K562 (cell line): ENCODE measurements around the gene PRCC. TPM values are rescaled to one million over a fixed set of nuclear protein-coding genes. Genes with fewer than 3 reads are reported as not detected.
A peak's percentile ranks its signal among the peaks of the same experiment; 100 is the strongest.

Experiments used
- ARID1B ChIP-seq: fragments of 450-650 bp; IDR thresholded peaks from 2 replicates; pipeline ENCODE4 v1.6.1; 2016; ENCODE audit warnings: antibody characterized with exemption, mild to moderate bottlenecking, inconsistent platforms
- BCL6 ChIP-seq: fragments of 250-450 bp; sonication (Bioruptor Pico); IDR thresholded peaks from 2 replicates; pipeline ENCODE4 v1.4.0; 2020
- CBX1 ChIP-seq: sonication (generic); IDR thresholded peaks from 2 replicates; pipeline ENCODE4 v1.6.1; 2016; ENCODE audit warnings: antibody characterized with exemption, low read depth, mild to moderate bottlenecking
- CTBP1 ChIP-seq: fragments of 450-650 bp; IDR thresholded peaks from 2 replicates; pipeline ENCODE4 v1.6.1; 2016; ENCODE audit warnings: borderline replicate concordance
- ETS1 ChIP-seq: conservative IDR thresholded peaks from 2 replicates; pipeline ENCODE4 v1.6.1; 2011; ENCODE audit warnings: low read depth, mild to moderate bottlenecking, low read length; ENCODE audit not compliant: control insufficient read depth
- FOXA1 ChIP-seq: fragments of 450-650 bp; IDR thresholded peaks from 2 replicates; pipeline ENCODE4 v1.6.1; 2016; ENCODE audit warnings: mild to moderate bottlenecking, borderline replicate concordance
- HBP1 ChIP-seq: fragments of 450-650 bp; formaldehyde crosslinking; IDR thresholded peaks from 2 replicates; pipeline ENCODE4 v1.4.0; 2022; ENCODE audit warnings: missing genetic modification characterization
- HOXB6 ChIP-seq: fragments of 250-450 bp; sonication (Bioruptor Pico); IDR thresholded peaks from 2 replicates; pipeline ENCODE4 v1.5.1; 2022; ENCODE audit warnings: mild to moderate bottlenecking, borderline replicate concordance
- MAFF ChIP-seq: IDR thresholded peaks from 2 replicates; pipeline ENCODE4 v1.6.1; 2012; ENCODE audit warnings: low read length, improper control_type of control experiment
- MTA2 ChIP-seq: fragments of 450-650 bp; IDR thresholded peaks from 2 replicates; pipeline ENCODE4 v1.6.1; 2016; ENCODE audit warnings: low read depth
- NCOA1 ChIP-seq: fragments of 450-650 bp; IDR thresholded peaks from 2 replicates; pipeline ENCODE4 v1.6.1; 2016; ENCODE audit warnings: low read depth
- NCOA4 ChIP-seq: fragments of 450-650 bp; IDR thresholded peaks from 2 replicates; pipeline ENCODE4 v1.6.1; 2018; ENCODE audit warnings: mild to moderate bottlenecking; ENCODE audit not compliant: partially characterized antibody
- PRDM10 ChIP-seq: fragments of 450-650 bp; IDR thresholded peaks from 2 replicates; pipeline ENCODE4 v1.6.1; 2018; ENCODE audit not compliant: partially characterized antibody
- STAT5B ChIP-seq: fragments of 250-450 bp; sonication (Bioruptor Pico); IDR thresholded peaks from 2 replicates; pipeline ENCODE4 v1.8.0; 2021; ENCODE audit warnings: mild to moderate bottlenecking, inconsistent platforms
- WHSC1 ChIP-seq: IDR thresholded peaks from one replicate; pipeline ENCODE4 v1.6.1; 2012; ENCODE audit warnings: low read length, control low read depth, inconsistent platforms
- ZBTB26 ChIP-seq: fragments of 450-650 bp; formaldehyde crosslinking; IDR thresholded peaks from 2 replicates; pipeline ENCODE4 v1.4.0; 2022; ENCODE audit warnings: missing genetic modification characterization
- ZC3H4 ChIP-seq: sonication (generic); formaldehyde crosslinking; IDR thresholded peaks from 2 replicates; pipeline ENCODE4 v1.9.0; 2021; ENCODE audit warnings: missing genetic modification reagents, borderline replicate concordance
- ZNF12 ChIP-seq: sonication (generic); formaldehyde crosslinking; IDR thresholded peaks from 2 replicates; pipeline ENCODE4 v1.4.0; 2020; ENCODE audit warnings: mild to moderate bottlenecking, missing genetic modification reagents
- ZNF445 ChIP-seq: fragments of 250-450 bp; sonication (Bioruptor Pico); IDR thresholded peaks from 2 replicates; pipeline ENCODE4 v1.4.0; 2020; ENCODE audit warnings: low read depth, mild to moderate bottlenecking, moderate library complexity
- polyA plus RNA-seq, 8 experiments: library from polyadenylated mRNA; depleted of rRNA in 4 of 8; stranded (reverse) in 5 of 8; unstranded in 3 of 8; fragments of >200 nt; fragmentation: Nextera tagmentation in 2 of 8; fragmentation: Illumina TruSeq in 1 of 8; extraction: Ambion mirVana in 2 of 8; extraction: Trizol in 1 of 8; gene quantifications; 2 replicates each; pipeline versions ENCODE4 v1.2.1 to v1.2.3, GENCODE V29; 2011 to 2014; ENCODE audit warnings: inconsistent platforms in 1 of 8, missing spikeins in 1 of 8
- total RNA-seq, 7 experiments: library from RNA; depleted of rRNA in 6 of 7; stranded (reverse); fragments of >200 nt in 6 of 7; fragmentation: Illumina TruSeq in 2 of 7; extraction: Trizol in 2 of 7; gene quantifications; 2 replicates each; pipeline versions ENCODE4 v1.2.1 to v1.2.3, GENCODE V29; 2011 to 2021; ENCODE audit warnings: low replicate concordance in 1 of 7
- TF ChIP-seq, protein P1 (sequence below): sonication (generic); formaldehyde crosslinking; IDR thresholded peaks from 2 replicates; pipeline ENCODE4 v1.8.0; 2022; ENCODE audit warnings: mild to moderate bottlenecking, missing genetic modification reagents

Gene PRCC
- total and polyA plus RNA-seq, 9 of the 15 experiments (the other 6 are each of a cell fraction or from before 2014, with no cell fraction given), result 23.9 to 201 (median 41.1) TPM

DNA sequence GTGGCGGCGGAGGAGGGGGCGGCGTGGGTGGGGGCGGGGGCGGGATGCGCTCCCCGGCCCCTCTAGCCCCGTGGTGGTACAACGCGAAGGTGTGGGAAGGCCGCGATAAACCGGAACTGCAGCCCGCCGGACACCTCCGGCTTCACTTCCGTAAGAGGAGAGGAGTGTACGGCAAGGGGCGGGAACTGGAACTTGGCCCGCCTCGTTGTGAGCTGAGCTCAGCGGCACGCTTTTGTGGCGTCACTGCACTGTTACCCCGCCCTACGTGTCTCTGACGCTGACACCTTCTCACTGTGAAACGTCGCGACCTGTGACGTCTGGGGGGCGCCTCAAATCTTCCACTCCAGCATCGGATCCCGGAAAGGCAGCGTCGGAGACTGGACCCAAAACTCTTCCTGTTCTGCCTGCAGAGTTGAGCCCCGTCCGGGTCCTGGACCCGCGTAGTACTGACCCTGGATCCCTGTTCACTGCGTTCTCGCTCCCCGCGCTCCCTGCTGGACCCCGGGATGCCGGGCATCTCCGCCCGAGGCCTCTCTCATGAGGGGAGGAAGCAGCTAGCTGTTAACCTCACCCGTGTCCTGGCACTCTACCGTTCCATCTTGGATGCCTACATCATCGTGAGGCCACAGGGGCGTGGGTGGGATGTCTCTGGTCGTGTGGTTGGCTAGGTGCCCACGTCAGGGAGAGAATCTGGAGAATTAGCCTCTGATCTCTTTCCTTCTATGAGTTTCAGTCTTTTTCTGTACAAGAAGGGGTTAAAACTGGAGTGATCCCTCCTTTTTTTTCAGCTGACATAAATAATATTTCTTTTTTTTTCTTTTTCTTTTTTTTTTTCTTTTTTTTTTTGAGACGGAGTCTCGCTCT, 38.5 kb upstream of the PRCC start, which contains the start of gene ISG20L2 (continued):
- TF ChIP-seq CTBP1, result peak; percentile 84
- no peak for TF ChIP-seq FOXA1
- TF ChIP-seq STAT5B (CRISPR knock-in tag), result no peak
- TF ChIP-seq BCL6 (CRISPR knock-in tag), result no peak
- TF ChIP-seq PRDM10, result no peak
- no peak for TF ChIP-seq MAFF
- peak; percentile 41 for TF ChIP-seq NCOA4
- no peak for TF ChIP-seq ZNF445 (CRISPR knock-in tag)
- no peak for TF ChIP-seq WHSC1
- TF ChIP-seq HOXB6 (CRISPR knock-in tag), result no peak
- TF ChIP-seq, protein P1, sequence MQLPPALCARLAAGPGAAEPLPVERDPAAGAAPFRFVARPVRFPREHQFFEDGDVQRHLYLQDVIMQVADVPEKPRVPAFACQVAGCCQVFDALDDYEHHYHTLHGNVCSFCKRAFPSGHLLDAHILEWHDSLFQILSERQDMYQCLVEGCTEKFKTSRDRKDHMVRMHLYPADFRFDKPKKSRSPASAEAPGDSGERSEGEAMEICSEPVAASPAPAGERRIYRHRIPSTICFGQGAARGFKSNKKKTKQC (CRISPR knock-in tag), result peak; percentile 68; the same call in 1 of the 2 replicates
- no peak for TF ChIP-seq ZC3H4 (CRISPR knock-in tag)
- TF ChIP-seq NCOA1, result peak; percentile 98
- no peak for TF ChIP-seq HBP1 (CRISPR knock-in tag)
- TF ChIP-seq CBX1, result no peak
- no peak for TF ChIP-seq ZBTB26
- TF ChIP-seq MTA2, result no peak
- peak; percentile 71; the same call in 1 of the 2 replicates for TF ChIP-seq ETS1
- TF ChIP-seq ZNF12, result no peak
- TF ChIP-seq ARID1B, result peak; percentile 41; the same call in 1 of the 2 replicates
